Measurements from ENCODE around the gene CPVL. TPM values are rescaled to one million over a fixed set of nuclear protein-coding genes. Genes with fewer than 3 reads are reported as not detected.

Gene CPVL
- total and polyA plus RNA-seq, 2 of the 8 experiments (the other 6 are each of a cell fraction or from before 2014, with no cell fraction given), result 40.0 to 55.0 TPM

DNA sequence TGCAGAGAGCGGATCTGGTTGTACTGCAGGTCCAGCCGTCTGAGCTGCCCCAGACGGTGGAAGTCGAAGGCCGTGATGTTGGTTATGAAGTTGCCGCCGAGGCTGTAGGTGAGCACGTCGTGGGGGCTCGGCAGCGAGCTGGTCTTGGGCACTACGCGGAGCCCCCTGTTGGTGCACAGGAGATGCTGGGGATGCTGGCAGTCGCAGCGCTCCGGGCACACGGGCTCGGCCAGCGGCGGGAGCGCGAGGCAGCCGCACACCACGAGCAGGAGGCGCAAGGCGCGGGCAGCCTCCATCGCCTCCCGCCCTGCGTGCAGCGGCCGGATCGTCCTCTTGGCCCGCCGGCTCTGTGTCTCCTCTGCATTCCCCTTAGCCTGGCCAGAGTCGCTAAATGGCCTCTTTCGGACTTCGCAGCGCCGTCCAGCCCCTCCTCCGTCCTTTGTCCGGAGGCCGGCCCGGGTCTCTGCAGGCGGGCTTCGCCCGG, 188.5 kb downstream of the CPVL start (continued):
- TF ChIP-seq, protein P1, sequence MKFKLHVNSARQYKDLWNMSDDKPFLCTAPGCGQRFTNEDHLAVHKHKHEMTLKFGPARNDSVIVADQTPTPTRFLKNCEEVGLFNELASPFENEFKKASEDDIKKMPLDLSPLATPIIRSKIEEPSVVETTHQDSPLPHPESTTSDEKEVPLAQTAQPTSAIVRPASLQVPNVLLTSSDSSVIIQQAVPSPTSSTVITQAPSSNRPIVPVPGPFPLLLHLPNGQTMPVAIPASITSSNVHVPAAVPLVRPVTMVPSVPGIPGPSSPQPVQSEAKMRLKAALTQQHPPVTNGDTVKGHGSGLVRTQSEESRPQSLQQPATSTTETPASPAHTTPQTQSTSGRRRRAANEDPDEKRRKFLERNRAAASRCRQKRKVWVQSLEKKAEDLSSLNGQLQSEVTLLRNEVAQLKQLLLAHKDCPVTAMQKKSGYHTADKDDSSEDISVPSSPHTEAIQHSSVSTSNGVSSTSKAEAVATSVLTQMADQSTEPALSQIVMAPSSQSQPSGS (IDR thresholded peaks at IDR 0.05; ENCODE audit: low read length), result no peak
- TF ChIP-seq POU5F1 (IDR thresholded peaks at IDR 0.05; ENCODE audit: low read depth, low read length), result no peak
- no peak for TF ChIP-seq CTBP2 (IDR thresholded peaks at IDR 0.05; ENCODE audit: borderline replicate concordance, insufficient read depth, insufficient read length, low read length)
- no peak for TF ChIP-seq JUND (IDR thresholded peaks at IDR 0.05; ENCODE audit: low read length)
- TF ChIP-seq, protein P2, sequence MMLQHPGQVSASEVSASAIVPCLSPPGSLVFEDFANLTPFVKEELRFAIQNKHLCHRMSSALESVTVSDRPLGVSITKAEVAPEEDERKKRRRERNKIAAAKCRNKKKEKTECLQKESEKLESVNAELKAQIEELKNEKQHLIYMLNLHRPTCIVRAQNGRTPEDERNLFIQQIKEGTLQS (IDR thresholded peaks at IDR 0.05; ENCODE audit: insufficient read depth, low read depth, low read length), result no peak
- peak; percentile 64; the same call in 1 of the 2 replicates for TF ChIP-seq SUZ12 (IDR thresholded peaks at IDR 0.05; ENCODE audit: low read length)
- no peak for TF ChIP-seq EP300 (IDR thresholded peaks at IDR 0.05; ENCODE audit: borderline replicate concordance in 1 of 2, low read depth in 2 of 2, low read length in 2 of 2)
- TF ChIP-seq, protein P3, sequence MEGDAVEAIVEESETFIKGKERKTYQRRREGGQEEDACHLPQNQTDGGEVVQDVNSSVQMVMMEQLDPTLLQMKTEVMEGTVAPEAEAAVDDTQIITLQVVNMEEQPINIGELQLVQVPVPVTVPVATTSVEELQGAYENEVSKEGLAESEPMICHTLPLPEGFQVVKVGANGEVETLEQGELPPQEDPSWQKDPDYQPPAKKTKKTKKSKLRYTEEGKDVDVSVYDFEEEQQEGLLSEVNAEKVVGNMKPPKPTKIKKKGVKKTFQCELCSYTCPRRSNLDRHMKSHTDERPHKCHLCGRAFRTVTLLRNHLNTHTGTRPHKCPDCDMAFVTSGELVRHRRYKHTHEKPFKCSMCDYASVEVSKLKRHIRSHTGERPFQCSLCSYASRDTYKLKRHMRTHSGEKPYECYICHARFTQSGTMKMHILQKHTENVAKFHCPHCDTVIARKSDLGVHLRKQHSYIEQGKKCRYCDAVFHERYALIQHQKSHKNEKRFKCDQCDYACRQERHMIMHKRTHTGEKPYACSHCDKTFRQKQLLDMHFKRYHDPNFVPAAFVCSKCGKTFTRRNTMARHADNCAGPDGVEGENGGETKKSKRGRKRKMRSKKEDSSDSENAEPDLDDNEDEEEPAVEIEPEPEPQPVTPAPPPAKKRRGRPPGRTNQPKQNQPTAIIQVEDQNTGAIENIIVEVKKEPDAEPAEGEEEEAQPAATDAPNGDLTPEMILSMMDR (IDR thresholded peaks at IDR 0.05; ENCODE audit: control extremely low read depth in 1 of 3, insufficient read depth in 1 of 3, low read depth in 1 of 3, low read length in 3 of 3), result peak in 2 of 3 experiments; percentile 27 to 31; a peak in 3 of 4 replicates
- no peak for TF ChIP-seq SIX5 (IDR thresholded peaks at IDR 0.05; ENCODE audit: low read depth, low read length)
- no peak for TF ChIP-seq GTF2F1 (IDR thresholded peaks at IDR 0.05; ENCODE audit: borderline replicate concordance, low read depth, low read length)
- TF ChIP-seq TCF12 (IDR thresholded peaks at IDR 0.05; ENCODE audit: low read depth, low read length), result no peak

All from H1 (cell line).